Measurements from ENCODE around the gene PCNX2.

- TF ChIP-seq CTCF (conservative IDR thresholded peaks at IDR 0.05), result no peak
- no peak for TF ChIP-seq ZFX (IDR thresholded peaks at IDR 0.05)
Observed at GRCh38 chr1:233282582-233282886, 13.0 kb downstream of the PCNX2 start.

All from C4-2B (cell line).